Measurements from ENCODE around the gene PRKN. TPM values are rescaled to one million over a fixed set of nuclear protein-coding genes. Genes with fewer than 3 reads are reported as not detected.

Gene PRKN
- total and polyA plus RNA-seq, 2 donors (not counting 3 experiments of a cell fraction or from before 2014, with no cell fraction given), result 0.06 TPM; not detected in 1

DNA sequence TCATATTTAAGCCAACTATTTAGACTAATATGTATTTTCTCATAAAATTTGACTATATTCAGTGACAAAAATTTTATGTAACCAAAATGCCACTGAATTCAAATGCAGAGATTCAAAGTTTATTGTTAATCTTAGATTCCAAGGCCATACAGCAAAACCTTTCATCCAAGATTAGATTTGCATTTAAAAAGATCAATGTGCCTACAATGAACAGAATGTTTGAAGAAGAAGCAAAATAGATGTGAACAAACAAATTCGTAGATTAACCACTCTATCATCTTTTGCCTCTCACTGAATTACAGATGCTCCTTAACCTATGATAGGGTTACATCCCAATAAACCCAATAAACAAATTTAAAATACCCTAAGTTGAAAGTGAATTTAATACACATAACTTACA is 121.7 kb downstream of the PRKN start:
- Histone ChIP-seq H3K27ac (ENCODE audit: insufficient read depth, low read depth, low read length) (no peak overlapping the region), H2AFZ (ENCODE audit: low read depth, low read length) (no peak overlapping the region), H3K79me2 (ENCODE audit: control insufficient read depth, insufficient read depth, low read length) (no peaks in the 10 kb centered on the region), H4K20me1 (replicated peaks; ENCODE audit: control insufficient read depth, extremely low read depth, insufficient read depth, low read length) (no peaks in the 10 kb centered on the region), H3K36me3 (ENCODE audit: control insufficient read depth in 2 of 2, extremely low read depth in 1 of 2, insufficient read depth in 2 of 2, low read length in 2 of 2) (no peaks in the 10 kb centered on the region), H3K9ac (replicated peaks; ENCODE audit: extremely low read depth, insufficient read depth, low read length) (no peak overlapping the region), H3K27me3 (ENCODE audit: control insufficient read depth in 2 of 2, insufficient read depth in 2 of 2, low read length in 2 of 2) (no peaks in the 10 kb centered on the region), H3K9me1 (replicated peaks; ENCODE audit: control insufficient read depth, extremely low read depth, insufficient read depth, low read length) (no peaks in the 10 kb centered on the region), H3K4me2 (ENCODE audit: insufficient read depth, low read length) (no peak overlapping the region), H3K4me3 (replicated peaks in 1 of 3; ENCODE audit: insufficient read depth in 1 of 3, low read depth in 1 of 3, low read length in 3 of 3) (no peak overlapping the region), H3K4me1 (ENCODE audit: control insufficient read depth, extremely low read depth, insufficient read depth, low read length) (no peaks in the 10 kb centered on the region), H3K9me3 (replicated peaks; ENCODE audit: control insufficient read depth, insufficient read depth, low read length) (no peaks in the 10 kb centered on the region)
- POLR2A ChIA-PET, result no interaction called here
- BruUV-seq (replicated peaks), result no TSS peak
- intact Hi-C loops (cut with micrococcal nuclease), result no loop called here
- FAIRE-seq (no peak), DNase-seq (ENCODE audit: low read depth, low spot score) (no peak)
- TF ChIP-seq JUN (IDR thresholded peaks at IDR 0.05; ENCODE audit: borderline replicate concordance, insufficient read depth, insufficient read length, low read depth) (no peak), EZH2 (IDR thresholded peaks at IDR 0.05; ENCODE audit: borderline replicate concordance, low read depth, low read length, severe bottlenecking) (no peak)
- CTCF ChIA-PET, result no interaction called here
- dilution Hi-C loops (cut with MboI; ENCODE audit: extremely low pct_ligation_motif_present, low sequenced_read_pairs), result no loop called here

DNA sequence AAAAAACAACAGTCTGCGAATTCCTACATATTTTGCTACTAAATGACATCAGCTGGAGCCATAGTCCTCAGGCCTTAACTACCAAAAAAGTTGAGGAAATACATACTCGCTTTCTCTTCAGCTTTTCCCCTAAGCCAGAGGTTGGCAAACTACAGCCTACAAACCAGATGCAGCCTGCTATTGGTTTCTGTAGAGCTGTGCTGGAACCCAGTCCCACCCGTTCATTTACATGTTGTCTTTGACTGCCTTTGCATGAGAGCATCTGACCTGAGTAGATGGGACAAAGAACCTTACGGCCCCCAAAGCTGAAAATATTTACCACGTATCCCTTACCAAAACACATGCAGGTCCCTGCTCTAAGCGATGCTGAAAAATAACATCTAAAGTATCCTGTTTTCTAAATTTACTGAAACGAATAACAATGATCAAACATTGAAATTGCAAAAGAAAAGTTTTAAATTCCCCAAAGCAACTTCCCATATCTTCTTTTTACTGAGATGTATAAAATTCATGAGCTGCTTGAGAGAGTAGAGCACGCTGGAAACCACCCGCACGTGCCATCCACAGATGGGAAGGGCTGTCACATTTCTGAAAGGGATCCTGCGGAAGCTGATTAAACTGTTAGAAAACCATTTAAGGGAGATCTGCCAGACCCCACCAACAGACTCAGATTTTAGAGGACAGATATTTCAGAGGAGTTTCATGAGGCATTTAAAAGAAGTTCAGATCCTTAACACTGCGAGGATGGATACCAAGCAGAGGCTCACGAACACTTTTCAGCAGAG is 124.1 kb downstream of the PRKN start:
- no peaks in the 10 kb centered on the region for H3K79me2 ChIP-seq (ENCODE audit: control insufficient read depth, insufficient read depth, low read length)
- H3K9ac ChIP-seq (replicated peaks; ENCODE audit: extremely low read depth, insufficient read depth, low read length), result no peak overlapping the region
- ChIA-PET CTCF (no interaction called here), POLR2A (no interaction called here)
- BruUV-seq (replicated peaks), result no TSS peak
- no peak overlapping the region for H3K27ac ChIP-seq (ENCODE audit: insufficient read depth, low read depth, low read length)
- H3K4me3 ChIP-seq (replicated peaks in 1 of 3; ENCODE audit: insufficient read depth in 1 of 3, low read depth in 1 of 3, low read length in 3 of 3), result no peak overlapping the region
- TF ChIP-seq JUN (IDR thresholded peaks at IDR 0.05; ENCODE audit: borderline replicate concordance, insufficient read depth, insufficient read length, low read depth) (no peak), GATA2 (IDR thresholded peaks at IDR 0.05; ENCODE audit: insufficient read depth, insufficient read length, low read depth, low read length) (no peak), FOS (IDR thresholded peaks at IDR 0.05; ENCODE audit: borderline replicate concordance, insufficient read depth, low read length) (no peak), POLR2A (IDR thresholded peaks at IDR 0.05; ENCODE audit: low read depth, low read length) (no peak), POLR2AphosphoS5 (IDR thresholded peaks at IDR 0.05; ENCODE audit: insufficient read depth, low read depth, low read length) (no peak), EZH2 (IDR thresholded peaks at IDR 0.05; ENCODE audit: borderline replicate concordance, low read depth, low read length, severe bottlenecking) (no peak), MYC (IDR thresholded peaks at IDR 0.05; ENCODE audit: low read depth, low read length) (no peak)
- TF ChIP-seq, protein P1, sequence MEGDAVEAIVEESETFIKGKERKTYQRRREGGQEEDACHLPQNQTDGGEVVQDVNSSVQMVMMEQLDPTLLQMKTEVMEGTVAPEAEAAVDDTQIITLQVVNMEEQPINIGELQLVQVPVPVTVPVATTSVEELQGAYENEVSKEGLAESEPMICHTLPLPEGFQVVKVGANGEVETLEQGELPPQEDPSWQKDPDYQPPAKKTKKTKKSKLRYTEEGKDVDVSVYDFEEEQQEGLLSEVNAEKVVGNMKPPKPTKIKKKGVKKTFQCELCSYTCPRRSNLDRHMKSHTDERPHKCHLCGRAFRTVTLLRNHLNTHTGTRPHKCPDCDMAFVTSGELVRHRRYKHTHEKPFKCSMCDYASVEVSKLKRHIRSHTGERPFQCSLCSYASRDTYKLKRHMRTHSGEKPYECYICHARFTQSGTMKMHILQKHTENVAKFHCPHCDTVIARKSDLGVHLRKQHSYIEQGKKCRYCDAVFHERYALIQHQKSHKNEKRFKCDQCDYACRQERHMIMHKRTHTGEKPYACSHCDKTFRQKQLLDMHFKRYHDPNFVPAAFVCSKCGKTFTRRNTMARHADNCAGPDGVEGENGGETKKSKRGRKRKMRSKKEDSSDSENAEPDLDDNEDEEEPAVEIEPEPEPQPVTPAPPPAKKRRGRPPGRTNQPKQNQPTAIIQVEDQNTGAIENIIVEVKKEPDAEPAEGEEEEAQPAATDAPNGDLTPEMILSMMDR (IDR thresholded peaks at IDR 0.05; ENCODE audit: extremely low read depth in 1 of 2, insufficient read depth in 1 of 2, low read depth in 1 of 2, low read length in 2 of 2), result no peak
- TF ChIP-seq, protein P2, sequence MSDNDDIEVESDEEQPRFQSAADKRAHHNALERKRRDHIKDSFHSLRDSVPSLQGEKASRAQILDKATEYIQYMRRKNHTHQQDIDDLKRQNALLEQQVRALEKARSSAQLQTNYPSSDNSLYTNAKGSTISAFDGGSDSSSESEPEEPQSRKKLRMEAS (IDR thresholded peaks at IDR 0.05; ENCODE audit: insufficient read depth, insufficient read length), result no peak
- dilution Hi-C loops (cut with MboI; ENCODE audit: extremely low pct_ligation_motif_present, low sequenced_read_pairs) (no loop called here), intact Hi-C loops (cut with micrococcal nuclease) (no loop called here)
- no peak overlapping the region for H3K4me2 ChIP-seq (ENCODE audit: insufficient read depth, low read length)
- H3K9me3 ChIP-seq (replicated peaks; ENCODE audit: control insufficient read depth, insufficient read depth, low read length), result no peaks in the 10 kb centered on the region
- no peaks in the 10 kb centered on the region for H3K36me3 ChIP-seq (ENCODE audit: control insufficient read depth in 2 of 2, extremely low read depth in 1 of 2, insufficient read depth in 2 of 2, low read length in 2 of 2)
- H3K4me1 ChIP-seq (ENCODE audit: control insufficient read depth, extremely low read depth, insufficient read depth, low read length), result no peaks in the 10 kb centered on the region
- no peaks in the 10 kb centered on the region for H4K20me1 ChIP-seq (replicated peaks; ENCODE audit: control insufficient read depth, extremely low read depth, insufficient read depth, low read length)
- FAIRE-seq (no peak), DNase-seq (ENCODE audit: low read depth, low spot score) (no peak)
- H3K9me1 ChIP-seq (replicated peaks; ENCODE audit: control insufficient read depth, extremely low read depth, insufficient read depth, low read length), result no peaks in the 10 kb centered on the region
- H3K27me3 ChIP-seq (ENCODE audit: control insufficient read depth in 2 of 2, insufficient read depth in 2 of 2, low read length in 2 of 2), result no peaks in the 10 kb centered on the region
- H2AFZ ChIP-seq (ENCODE audit: low read depth, low read length), result no peak overlapping the region

All from endothelial cell of umbilical vein (primary cell).